H1 (cell line): Measurements from ENCODE around the gene FBXL17. TPM values are rescaled to one million over a fixed set of nuclear protein-coding genes. Genes with fewer than 3 reads are reported as not detected.

Experiments
- CTCF ChIA-PET: fragments of 300-600 bp; sonication (Branson Sonifier 250); formaldehyde crosslinking; loops from one replicate; lab custom pipeline; 2021; ENCODE audit not compliant: partially characterized antibody; lab: Charles Lee
- POLR2A ChIA-PET: fragments of 300-600 bp; sonication (Branson Sonifier 250); formaldehyde crosslinking; loops from one replicate; lab custom pipeline; 2021; ENCODE audit warnings: inconsistent platforms; ENCODE audit not compliant: partially characterized antibody; lab: Charles Lee
- DNase-seq, 2 experiments: peaks; one replicate each; pipeline versions ENCODE4 v3.0.0 to v3.0.0-alpha.2; 2010 to 2022; ENCODE audit warnings: low spot score in 2 of 2, low read depth in 1 of 2, mixed read lengths in 1 of 2
- FAIRE-seq: peaks from 2 replicates; lab custom pipeline; 2011; peaks lifted over from hg19 to GRCh38; lab: Jason Lieb, UNC
- H2AFZ ChIP-seq: 2 replicates; pipeline ENCODE4 v1.8.1; 2012; ENCODE audit warnings: low read length, inconsistent platforms
- H2AK5ac ChIP-seq: 2 replicates; pipeline ENCODE4 v1.6.1; 2013; ENCODE audit warnings: low read depth, low read length
- H2BK120ac ChIP-seq: replicated peaks from 2 replicates; pipeline ENCODE3; 2013; ENCODE audit warnings: low read depth, low read length, inconsistent platforms
- H2BK12ac ChIP-seq: 2 replicates; pipeline ENCODE4 v1.6.1; 2013; ENCODE audit warnings: low read depth, low read length
- H2BK15ac ChIP-seq: 2 replicates; pipeline ENCODE4 v1.6.1; 2013; ENCODE audit warnings: low read length
- H2BK20ac ChIP-seq: 2 replicates; pipeline ENCODE4 v1.6.1; 2013; ENCODE audit warnings: low read length
- H2BK5ac ChIP-seq: 2 replicates; pipeline ENCODE4 v1.6.1; 2013; ENCODE audit warnings: low read depth, low read length
- H3K14ac ChIP-seq: 2 replicates; pipeline ENCODE4 v1.6.1; 2013; ENCODE audit warnings: inconsistent platforms; ENCODE audit not compliant: insufficient read length
- H3K18ac ChIP-seq: 2 replicates; pipeline ENCODE4 v1.6.1; 2013; ENCODE audit warnings: low read length; ENCODE audit errors: extremely low read depth
- H3K23ac ChIP-seq: 2 replicates; pipeline ENCODE4 v1.6.1; 2013; ENCODE audit warnings: inconsistent platforms; ENCODE audit not compliant: insufficient read length
- H3K23me2 ChIP-seq: 2 replicates; pipeline ENCODE4 v1.6.1; 2013; ENCODE audit warnings: low read depth, low read length
- H3K27ac ChIP-seq: 2 replicates; pipeline ENCODE4 v1.6.1; 2011; ENCODE audit warnings: low read depth, low read length, inconsistent platforms
- H3K27me3 ChIP-seq, 4 experiments: replicated peaks in 1 of 4; 1 replicate in 1 of 4; 2 replicates in 3 of 4; pipeline versions ENCODE4 v1.6.1 to v1.8.1; 2011 to 2013; ENCODE audit warnings: low read length in 3 of 4, mild to moderate bottlenecking in 3 of 4, inconsistent platforms in 2 of 4, mixed read lengths in 2 of 4, moderate library complexity in 1 of 4; ENCODE audit not compliant: control insufficient read depth in 3 of 4, insufficient read depth in 3 of 4; ENCODE audit errors: extremely low read depth in 1 of 4
- H3K36me3 ChIP-seq, 4 experiments: 2 replicates each; pipeline versions ENCODE4 v1.6.1 to v1.8.1; 2011 to 2013; ENCODE audit warnings: mild to moderate bottlenecking in 4 of 4, low read length in 3 of 4, moderate library complexity in 2 of 4, control low read depth in 1 of 4, inconsistent platforms in 1 of 4; ENCODE audit not compliant: insufficient read depth in 4 of 4, control insufficient read depth in 2 of 4
- H3K4ac ChIP-seq: replicated peaks from 2 replicates; pipeline ENCODE3; 2013; ENCODE audit warnings: low read length, low read depth, mixed read lengths, inconsistent platforms; ENCODE audit not compliant: insufficient read length
- H3K4me1 ChIP-seq, 4 experiments: replicated peaks in 1 of 4; 1 replicate in 1 of 4; 2 replicates in 3 of 4; pipeline versions ENCODE4 v1.6.1 to v1.8.1; 2011 to 2013; ENCODE audit warnings: low read length in 3 of 4, inconsistent platforms in 2 of 4, mixed read lengths in 1 of 4; ENCODE audit not compliant: insufficient read depth in 4 of 4, control insufficient read depth in 3 of 4
- H3K4me2 ChIP-seq, 2 experiments: 2 replicates each; pipeline versions ENCODE4 v1.6.1 to v1.8.1; 2011 to 2013; ENCODE audit warnings: low read depth in 2 of 2, low read length in 2 of 2, control low read depth in 1 of 2, inconsistent platforms in 1 of 2, mild to moderate bottlenecking in 1 of 2; ENCODE audit not compliant: insufficient read depth in 1 of 2
- H3K4me3 ChIP-seq, 4 experiments: fragments of 200-600, 300-600 bp in 1 of 4; sonication (generic), shearing (Covaris generic), sonication (Bioruptor Twin) in 1 of 4; 2 replicates each; pipeline versions ENCODE4 v1.5.1 to v1.8.1; 2011 to 2016; ENCODE audit warnings: low read length in 4 of 4, low read depth in 3 of 4, control low read depth in 2 of 4, inconsistent platforms in 2 of 4, mild to moderate bottlenecking in 2 of 4, mixed read lengths in 1 of 4, moderate library complexity in 1 of 4; ENCODE audit not compliant: insufficient read depth in 2 of 4; ENCODE audit errors: extremely low read depth in 1 of 4
- H3K56ac ChIP-seq: replicated peaks from 2 replicates; pipeline ENCODE3; 2013; ENCODE audit warnings: low read depth, mild to moderate bottlenecking, mixed read lengths, low read length, inconsistent platforms; ENCODE audit not compliant: insufficient read length
- H3K79me1 ChIP-seq: 2 replicates; pipeline ENCODE4 v1.6.1; 2013; ENCODE audit warnings: low read depth, low read length, control low read depth
- H3K79me2 ChIP-seq, 2 experiments: 2 replicates each; pipeline versions ENCODE4 v1.6.1 to v1.8.1; 2012 to 2013; ENCODE audit warnings: low read length in 2 of 2, mild to moderate bottlenecking in 2 of 2, inconsistent platforms in 1 of 2; ENCODE audit not compliant: insufficient read depth in 2 of 2, control insufficient read depth in 1 of 2
- H3K9ac ChIP-seq, 4 experiments: replicated peaks in 1 of 4; 1 replicate in 1 of 4; 2 replicates in 3 of 4; pipeline versions ENCODE4 v1.6.1 to v1.8.1; 2011 to 2013; ENCODE audit warnings: low read depth in 3 of 4, low read length in 3 of 4, control low read depth in 2 of 4, mild to moderate bottlenecking in 2 of 4, moderate library complexity in 2 of 4, inconsistent platforms in 1 of 4; ENCODE audit errors: extremely low read depth in 1 of 4
- H3K9me3 ChIP-seq, 2 experiments: 2 replicates each; pipeline versions ENCODE4 v1.6.1 to v1.8.1; 2012 to 2013; ENCODE audit warnings: mild to moderate bottlenecking in 2 of 2, moderate library complexity in 2 of 2, control low read depth in 1 of 2, inconsistent platforms in 1 of 2, low read depth in 1 of 2, low read length in 1 of 2, mixed read lengths in 1 of 2; ENCODE audit not compliant: insufficient read depth in 2 of 2
- H4K20me1 ChIP-seq, 2 experiments: replicated peaks in 1 of 2; 2 replicates each; pipeline versions ENCODE3 to v1.8.1; 2011 to 2013; ENCODE audit warnings: inconsistent platforms in 2 of 2, low read length in 2 of 2, mild to moderate bottlenecking in 1 of 2; ENCODE audit not compliant: insufficient read depth in 2 of 2, control insufficient read depth in 1 of 2
- H4K5ac ChIP-seq: 2 replicates; pipeline ENCODE4 v1.6.1; 2013; ENCODE audit warnings: low read length, low read depth, mixed read lengths, inconsistent platforms; ENCODE audit not compliant: insufficient read length
- H4K8ac ChIP-seq: 2 replicates; pipeline ENCODE4 v1.8.0; 2013; ENCODE audit warnings: mild to moderate bottlenecking, moderate library complexity, low read length, inconsistent platforms; ENCODE audit not compliant: insufficient read depth; ENCODE audit errors: extremely low read depth
- H4K91ac ChIP-seq: replicated peaks from 2 replicates; pipeline ENCODE3; 2013; ENCODE audit warnings: low read length, mixed read lengths, inconsistent platforms; ENCODE audit not compliant: insufficient read length
- CHD2 ChIP-seq: IDR thresholded peaks from 2 replicates; pipeline ENCODE4 v1.6.1; 2012; ENCODE audit warnings: low read length, improper control_type of control experiment
- CTBP2 ChIP-seq: IDR thresholded peaks from 2 replicates; pipeline ENCODE4 v1.7.0; 2011; ENCODE audit warnings: borderline replicate concordance, mild to moderate bottlenecking, moderate library complexity, mixed read lengths, low read length; ENCODE audit not compliant: insufficient read depth, insufficient read length
- E2F6 ChIP-seq: IDR thresholded peaks from 2 replicates; pipeline ENCODE4 v1.6.1; 2012; ENCODE audit warnings: inconsistent platforms
- JUND ChIP-seq: IDR thresholded peaks from 2 replicates; pipeline ENCODE4 v1.6.1; 2011; ENCODE audit warnings: mild to moderate bottlenecking, improper control_type of control experiment, low read length
- KDM5A ChIP-seq: fragments of 200-600 bp; IDR thresholded peaks from 2 replicates; pipeline ENCODE4 v1.7.1; 2012; ENCODE audit warnings: mild to moderate bottlenecking, low read length, inconsistent platforms, mixed read lengths
- POU5F1 ChIP-seq: IDR thresholded peaks from 2 replicates; pipeline ENCODE4 v1.6.1; 2011; ENCODE audit warnings: low read depth, mild to moderate bottlenecking, low read length, moderate library complexity
- RAD21 ChIP-seq, 2 experiments: IDR thresholded peaks in 1 of 2; conservative IDR thresholded peaks in 1 of 2; 2 replicates each; pipeline ENCODE4 v1.6.1; 2011; ENCODE audit warnings: low read depth in 2 of 2, low read length in 2 of 2, improper control_type of control experiment in 1 of 2, inconsistent platforms in 1 of 2, mild to moderate bottlenecking in 1 of 2, moderate library complexity in 1 of 2
- RBBP5 ChIP-seq: IDR thresholded peaks from 2 replicates; pipeline ENCODE4 v1.7.1; 2012; ENCODE audit warnings: low read depth, mild to moderate bottlenecking, inconsistent platforms, low read length, moderate library complexity, borderline replicate concordance
- RNF2 ChIP-seq: fragments of 200-900, 300-1000 bp; sonication (generic); IDR thresholded peaks from 2 replicates; pipeline ENCODE4 v1.7.1; 2016; ENCODE audit warnings: borderline replicate concordance, low read depth, mild to moderate bottlenecking, antibody characterized with exemption, low read length; ENCODE audit not compliant: poor library complexity, severe bottlenecking; ENCODE audit errors: missing control alignments
- SIRT6 ChIP-seq: IDR thresholded peaks from one replicate; pipeline ENCODE4 v1.7.1; 2012; ENCODE audit warnings: low read length, inconsistent platforms
- WGBS, 2 experiments: shearing (Covaris generic) in 1 of 2; methylation state at CpG; one replicate each; pipeline versions ENCODE4 v1.1.6 to v1.1.7; 2013 to 2015; ENCODE audit warnings: low lambda C conversion rate in 2 of 2, mixed read lengths in 2 of 2, inconsistent platforms in 1 of 2, low coverage in 1 of 2, missing lambda C conversion rate in 1 of 2; ENCODE audit not compliant: insufficient replicate concordance in 2 of 2, insufficient coverage in 1 of 2, insufficient read length in 1 of 2; ENCODE audit errors: extremely low coverage in 1 of 2, missing lambda C conversion rate in 1 of 2; 5-methylcytosine and 5-hydroxymethylcytosine counted together
- polyA plus RNA-seq, 7 experiments: library from polyadenylated mRNA; depleted of rRNA in 3 of 7; stranded (reverse) in 5 of 7; unstranded in 2 of 7; fragments of >200 nt in 5 of 7; fragments of 200-250 nt in 2 of 7; gene quantifications; 1 replicate in 5 of 7; 2 replicates in 1 of 7; 4 replicates in 1 of 7; pipeline versions ENCODE4 v1.2.1 to v1.2.3, GENCODE V29; 2011 to 2013; ENCODE audit warnings: missing spikeins in 2 of 7, mixed read lengths in 2 of 7
- total RNA-seq: library from RNA; stranded (reverse); fragmentation: NEBNext Ultra II Directional; extraction: Animal tissue kit (Norgen Biotek cat#: 25700); gene quantifications from 2 replicates; pipeline ENCODE4 v1.2.1, GENCODE V29; 2021
- TF ChIP-seq, protein P1 (sequence below): IDR thresholded peaks from 2 replicates; pipeline ENCODE4 v1.6.1; 2012; ENCODE audit warnings: inconsistent platforms

Gene FBXL17
- total and polyA plus RNA-seq, 2 of the 8 experiments (the other 6 are each of a cell fraction or from before 2014, with no cell fraction given), result 0.35 to 4.3 TPM

DNA sequence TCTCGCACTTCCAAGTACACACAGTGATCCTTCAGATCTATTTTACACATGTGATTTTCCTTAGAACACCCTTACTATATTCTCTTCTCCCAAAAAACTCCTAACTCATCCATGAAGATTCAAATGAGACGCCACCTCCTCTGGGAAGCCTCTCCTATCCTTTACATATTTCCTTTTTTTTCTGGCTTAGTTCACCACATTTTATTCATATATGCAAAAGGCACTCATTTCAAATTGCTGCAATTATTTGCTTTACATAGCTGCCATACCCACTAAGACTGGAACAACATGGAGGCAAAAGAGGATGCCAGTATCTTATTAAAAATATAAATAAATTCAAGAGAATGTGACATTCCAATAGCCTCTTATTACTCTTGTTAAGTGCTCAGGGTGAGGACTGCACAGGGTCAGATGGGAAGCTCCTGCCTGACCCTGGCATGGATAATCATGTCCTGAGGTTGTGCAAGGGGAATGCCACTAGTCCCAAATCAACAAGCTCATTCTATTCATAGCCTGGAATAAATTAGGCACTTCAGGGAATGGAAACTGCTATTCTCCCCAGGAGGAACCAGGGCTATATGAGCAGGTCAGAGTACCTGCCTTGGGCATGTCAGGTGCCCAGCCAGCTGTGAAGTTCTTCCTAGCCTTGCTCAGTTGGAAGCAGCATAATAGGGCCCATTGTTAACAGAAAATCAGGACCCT is 262.9 kb downstream of the FBXL17 start:
- Histone ChIP-seq H4K5ac (no peak overlapping the region), H2BK12ac (no peak overlapping the region), H4K20me1 (no peaks in the 10 kb centered on the region), H4K91ac (no peak overlapping the region), H3K36me3 (no peaks in the 10 kb centered on the region), H3K14ac (no peak overlapping the region), H2BK20ac (no peak overlapping the region), H3K79me1 (no peaks in the 10 kb centered on the region), H3K4me3 (no peak overlapping the region), H3K9ac (no peak overlapping the region), H3K4ac (no peak overlapping the region), H3K79me2 (no peaks in the 10 kb centered on the region), H3K56ac (no peak overlapping the region), H4K8ac (no peak overlapping the region), H3K27ac (no peak overlapping the region), H2AFZ (no peak overlapping the region), H3K23me2 (no peaks in the 10 kb centered on the region), H2BK120ac (no peak overlapping the region), H3K18ac (no peak overlapping the region), H3K27me3 (no peaks in the 10 kb centered on the region), H2BK15ac (no peak overlapping the region), H3K9me3 (no peaks in the 10 kb centered on the region), H2AK5ac (no peak overlapping the region), H2BK5ac (no peak overlapping the region), H3K4me2 (no peak overlapping the region), H3K4me1 (peaks cover 0 to 5% (median 2%) of the 10 kb centered on the region in 4 experiments; a peak in 2 of 7 replicates), H3K23ac (no peak overlapping the region)
- FAIRE-seq (no peak), DNase-seq (no peak)
- POLR2A ChIA-PET, result no interaction called here
- CTCF ChIA-PET, result interaction anchor here (1.2 kb wide), 1 partner anchor 130 kb away, joined by 4 read pairs; no protein-coding TSS in a partner anchor
- 88% methylated on average over 2 of the region's 2 CpGs; no CpG with 5 or more reads in 1 of the 2 experiments for WGBS, 2 experiments
- TF ChIP-seq RNF2 (no peak), RAD21 (IDR thresholded peaks at IDR 0.05 in 1 of 2, conservative IDR thresholded peaks at IDR 0.05 in 1 of 2; ENCODE audit: low read depth in 2 of 2, low read length in 2 of 2) (no peak), POU5F1 (no peak), SIRT6 (no peak), RBBP5 (no peak), JUND (no peak), E2F6 (no peak), CTBP2 (no peak), KDM5A (no peak), CHD2 (no peak)
- TF ChIP-seq, protein P1, sequence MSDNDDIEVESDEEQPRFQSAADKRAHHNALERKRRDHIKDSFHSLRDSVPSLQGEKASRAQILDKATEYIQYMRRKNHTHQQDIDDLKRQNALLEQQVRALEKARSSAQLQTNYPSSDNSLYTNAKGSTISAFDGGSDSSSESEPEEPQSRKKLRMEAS, result no peak
